Neuronal stem cell (in vitro differentiated cells): Measurements from ENCODE around the gene DKKL1.

ENCODE experiments used
- DNase-seq: peaks from one replicate; pipeline ENCODE4 v3.0.0-alpha.2; 2013; ENCODE audit warnings: low spot score
- H2AFZ ChIP-seq: one replicate; pipeline ENCODE4 v1.6.1; 2013; ENCODE audit warnings: mild to moderate bottlenecking, low read length, inconsistent platforms
- H2AK5ac ChIP-seq: 2 replicates; pipeline ENCODE4 v1.6.1; 2013; ENCODE audit warnings: low read depth, mild to moderate bottlenecking, inconsistent platforms, low read length, moderate library complexity, mixed read lengths
- H2BK120ac ChIP-seq: 2 replicates; pipeline ENCODE4 v1.6.1; 2013; ENCODE audit warnings: low read depth, mild to moderate bottlenecking, inconsistent platforms, low read length, moderate library complexity, mixed read lengths
- H2BK12ac ChIP-seq: one replicate; pipeline ENCODE4 v1.6.1; 2013; ENCODE audit warnings: low read length, inconsistent platforms
- H2BK15ac ChIP-seq: 2 replicates; pipeline ENCODE4 v1.6.1; 2013; ENCODE audit warnings: mild to moderate bottlenecking, low read length, inconsistent platforms, mixed read lengths
- H2BK5ac ChIP-seq: one replicate; pipeline ENCODE4 v1.6.1; 2013; ENCODE audit warnings: inconsistent platforms, mild to moderate bottlenecking, low read length, moderate library complexity
- H3K14ac ChIP-seq: one replicate; pipeline ENCODE4 v1.6.1; 2013; ENCODE audit warnings: low read length, inconsistent platforms
- H3K18ac ChIP-seq: 2 replicates; pipeline ENCODE4 v1.6.1; 2013; ENCODE audit warnings: low read length, inconsistent platforms
- H3K23ac ChIP-seq: 2 replicates; pipeline ENCODE4 v1.6.1; 2013; ENCODE audit warnings: low read depth, mild to moderate bottlenecking, mixed read lengths, low read length, inconsistent platforms; ENCODE audit not compliant: poor library complexity
- H3K27ac ChIP-seq: replicated peaks from 3 replicates; pipeline ENCODE4 v1.5.1; 2013; ENCODE audit warnings: low read length, inconsistent platforms
- H3K27me3 ChIP-seq, 3 experiments: 2 replicates each; pipeline ENCODE4 v1.6.1; 2013; ENCODE audit warnings: low read length in 3 of 3, mild to moderate bottlenecking in 2 of 3, inconsistent platforms in 1 of 3, low read depth in 1 of 3, mixed read lengths in 1 of 3, moderate library complexity in 1 of 3; ENCODE audit not compliant: control insufficient read depth in 3 of 3, insufficient read depth in 3 of 3
- H3K36me3 ChIP-seq, 2 donors: replicated peaks in 1 of 2; 2 replicates each; pipeline ENCODE4 v1.6.1; 2013; ENCODE audit warnings: low read length in 2 of 2; ENCODE audit not compliant: control insufficient read depth in 2 of 2, insufficient read depth in 2 of 2
- H3K4ac ChIP-seq: 2 replicates; pipeline ENCODE4 v1.6.1; 2013; ENCODE audit warnings: inconsistent platforms, mild to moderate bottlenecking, low read length, moderate library complexity
- H3K4me1 ChIP-seq, 2 donors: 1 replicate in 1 of 2; 2 replicates in 1 of 2; pipeline ENCODE4 v1.6.1; 2013; ENCODE audit warnings: low read length in 2 of 2, low read depth in 1 of 2; ENCODE audit not compliant: control insufficient read depth in 2 of 2, insufficient read depth in 1 of 2
- H3K4me2 ChIP-seq: one replicate; pipeline ENCODE4 v1.6.1; 2013; ENCODE audit warnings: mild to moderate bottlenecking, low read length, inconsistent platforms; ENCODE audit not compliant: insufficient read depth, poor library complexity, severe bottlenecking
- H3K4me3 ChIP-seq, 2 donors: 2 replicates each; pipeline ENCODE4 v1.5.1; 2013; ENCODE audit warnings: low read length in 2 of 2, mild to moderate bottlenecking in 2 of 2, inconsistent platforms in 1 of 2, moderate library complexity in 1 of 2
- H3K79me1 ChIP-seq: one replicate; pipeline ENCODE4 v1.6.1; 2013; ENCODE audit warnings: low read depth, mild to moderate bottlenecking, inconsistent platforms, low read length, moderate library complexity
- H3K9ac ChIP-seq: one replicate; pipeline ENCODE4 v1.6.1; 2013; ENCODE audit warnings: mild to moderate bottlenecking, low read depth, low read length, inconsistent platforms; ENCODE audit not compliant: poor library complexity
- H3K9me3 ChIP-seq, 2 donors: replicated peaks in 1 of 2; 2 replicates each; pipeline versions ENCODE3 to v1.6.1; 2013; ENCODE audit warnings: low read length in 2 of 2, mild to moderate bottlenecking in 2 of 2, inconsistent platforms in 1 of 2, low read depth in 1 of 2, mixed read lengths in 1 of 2, moderate library complexity in 1 of 2; ENCODE audit not compliant: control insufficient read depth in 2 of 2, insufficient read depth in 1 of 2
- H4K8ac ChIP-seq: one replicate; pipeline ENCODE4 v1.6.1; 2013; ENCODE audit warnings: low read depth, mild to moderate bottlenecking, inconsistent platforms, low read length, moderate library complexity
- H4K91ac ChIP-seq: one replicate; pipeline ENCODE4 v1.6.1; 2013; ENCODE audit warnings: low read length, low read depth, mild to moderate bottlenecking, inconsistent platforms; ENCODE audit not compliant: poor library complexity
- WGBS, 2 donors: extraction: QIAGEN DNeasy Blood & Tissue Kit; methylation state at CpG; one replicate each; pipeline ENCODE4 v1.1.7; 2013; ENCODE audit warnings: missing lambda C conversion rate in 2 of 2, mixed read lengths in 1 of 2; ENCODE audit not compliant: insufficient read length in 2 of 2, insufficient replicate concordance in 1 of 2; ENCODE audit errors: extremely low coverage in 2 of 2; 5-methylcytosine and 5-hydroxymethylcytosine counted together

Gene DKKL1

DNA sequence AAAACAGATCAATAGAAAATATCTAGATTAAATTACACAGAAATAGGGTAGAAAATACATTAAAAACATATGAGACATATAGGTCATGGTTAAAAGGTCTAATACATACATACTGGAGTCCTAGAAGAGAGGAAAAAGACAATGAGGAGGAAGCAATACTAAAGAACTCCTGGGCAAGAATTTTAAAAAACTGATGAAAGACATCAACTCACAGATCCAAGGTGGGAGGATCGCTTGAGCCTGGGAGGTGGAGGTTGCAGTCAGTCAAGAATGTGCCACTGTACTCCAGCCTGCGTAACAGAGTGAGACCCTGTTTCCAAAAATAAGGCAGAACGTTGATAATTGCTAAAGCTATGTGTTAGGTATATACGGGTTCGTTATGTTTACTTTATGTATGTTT, 19.0 kb downstream of the DKKL1 start:
- no peaks in the 10 kb centered on the region for H3K27me3 ChIP-seq
- H3K9me3 ChIP-seq, result peaks cover 2% of the 10 kb centered on the region in 2 donors
- H2BK15ac ChIP-seq, result no peak overlapping the region
- H4K8ac ChIP-seq, result no peak overlapping the region
- no peak overlapping the region for H2BK120ac ChIP-seq
- no peaks in the 10 kb centered on the region for H3K36me3 ChIP-seq
- no peak overlapping the region for H3K23ac ChIP-seq
- H3K27ac ChIP-seq, result no peak overlapping the region
- H3K79me1 ChIP-seq, result no peaks in the 10 kb centered on the region
- WGBS, 2 donors, result 100% methylated on average over 2 of the region's 5 CpGs; no CpG with 5 or more reads in 1 of the 2 donors
- no peak overlapping the region for H3K9ac ChIP-seq
- H2AFZ ChIP-seq, result no peak overlapping the region
- no peak overlapping the region for H2BK5ac ChIP-seq
- H3K4me2 ChIP-seq, result no peak overlapping the region
- no peak for DNase-seq
- H2BK12ac ChIP-seq, result no peak overlapping the region
- no peak overlapping the region for H3K14ac ChIP-seq
- H2AK5ac ChIP-seq, result no peak overlapping the region
- no peak overlapping the region for H3K4ac ChIP-seq
- H3K4me3 ChIP-seq, result no peak overlapping the region
- no peak overlapping the region for H3K18ac ChIP-seq
- H3K4me1 ChIP-seq, result no peaks in the 10 kb centered on the region
- no peak overlapping the region for H4K91ac ChIP-seq

DNA sequence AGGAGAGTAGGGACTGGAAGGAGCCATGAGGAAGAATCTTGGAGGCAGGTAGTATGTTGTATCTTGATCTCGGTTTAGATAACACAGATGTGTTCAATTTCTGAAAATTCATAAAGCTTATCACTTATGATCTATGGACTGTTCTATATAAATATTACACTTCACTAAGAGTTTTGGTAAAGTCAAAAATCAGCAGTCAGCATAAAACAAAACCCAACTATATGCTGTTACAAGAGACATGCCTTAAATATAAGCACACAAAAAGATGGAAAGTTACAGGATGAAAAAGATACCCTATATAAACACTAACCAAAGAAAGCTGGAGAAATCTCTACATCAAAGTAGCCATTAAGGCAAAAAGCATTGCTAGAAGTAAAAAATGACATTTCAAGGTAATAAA, 19.9 kb downstream of the DKKL1 start:
- no peak overlapping the region for H3K27ac ChIP-seq
- no peak for DNase-seq
- H3K14ac ChIP-seq, result no peak overlapping the region
- H2BK5ac ChIP-seq, result no peak overlapping the region
- no peak overlapping the region for H2AFZ ChIP-seq
- no peak overlapping the region for H2BK15ac ChIP-seq
- H3K4me2 ChIP-seq, result no peak overlapping the region
- H3K4me3 ChIP-seq, result no peak overlapping the region
- H2BK12ac ChIP-seq, result no peak overlapping the region
- H3K9me3 ChIP-seq, result peaks cover 2% of the 10 kb centered on the region in 2 donors
- no peak overlapping the region for H4K8ac ChIP-seq
- H2BK120ac ChIP-seq, result no peak overlapping the region
- H3K79me1 ChIP-seq, result no peaks in the 10 kb centered on the region
- no peak overlapping the region for H2AK5ac ChIP-seq
- no peaks in the 10 kb centered on the region for H3K27me3 ChIP-seq
- WGBS, 2 donors, result no CpG with 5 or more reads among the region's 1 CpG
- H3K4ac ChIP-seq, result no peak overlapping the region
- H3K36me3 ChIP-seq, result no peaks in the 10 kb centered on the region
- H3K4me1 ChIP-seq, result no peaks in the 10 kb centered on the region
- no peak overlapping the region for H3K9ac ChIP-seq
- no peak overlapping the region for H3K18ac ChIP-seq
- no peak overlapping the region for H3K23ac ChIP-seq
- H4K91ac ChIP-seq, result no peak overlapping the region

DNA sequence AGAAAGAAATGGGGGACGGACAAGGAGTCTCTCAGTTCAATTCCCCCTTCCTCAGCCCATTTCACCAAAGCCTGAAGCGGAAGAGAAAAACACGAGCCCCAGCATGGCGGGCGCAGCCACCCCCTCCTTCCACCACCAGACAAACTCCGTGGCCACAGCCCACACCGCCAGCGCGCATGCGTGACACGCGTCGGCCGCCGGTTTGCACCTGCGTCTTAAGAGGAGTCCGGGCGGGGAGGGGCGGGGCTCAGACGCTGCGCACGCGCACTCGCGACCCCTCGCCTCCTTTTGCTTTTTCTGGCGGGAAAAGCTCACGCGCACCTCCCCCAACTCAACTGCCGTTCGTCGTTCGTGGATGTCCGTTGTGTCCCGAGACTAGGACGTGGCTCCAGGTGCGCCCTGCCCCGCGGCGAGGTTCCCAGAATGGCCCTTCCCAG, 24.3 kb downstream of the DKKL1 start, which contains the start of gene KASH5:
TSS of gene KASH5 (plus strand) at position 314 of the 437 bp plus-strand sequence. CDS start 2,635 bp downstream, outside the sequence.
- Histone ChIP-seq H3K4me3 (no peak within 1 kb of the TSS), H3K27me3 (peaks cover 0 to 2% (median 0%) of the 10 kb centered on the region in 3 experiments), H4K91ac (no peak within 1 kb of the TSS), H3K4me1 (no peaks in the 10 kb centered on the region), H3K27ac (no peak within 1 kb of the TSS), H2BK120ac (no peak within 1 kb of the TSS), H2AFZ (no peak within 1 kb of the TSS), H3K9ac (no peak within 1 kb of the TSS), H3K14ac (no peak within 1 kb of the TSS), H2BK5ac (no peak within 1 kb of the TSS), H3K79me1 (no peaks in the 10 kb centered on the region), H2AK5ac (peak within 1 kb of the TSS; percentile 81), H2BK15ac (no peak within 1 kb of the TSS), H3K4me2 (no peak within 1 kb of the TSS), H3K18ac (peak within 1 kb of the TSS; percentile 17), H2BK12ac (peak within 1 kb of the TSS; percentile 58), H3K36me3 (no peaks in the 10 kb centered on the region), H3K9me3 (no peaks in the 10 kb centered on the region), H4K8ac (no peak within 1 kb of the TSS), H3K4ac (no peak within 1 kb of the TSS), H3K23ac (peak within 1 kb of the TSS; percentile 65)
- no CpG with 5 or more reads among the region's 40 CpGs for WGBS, 2 donors
- DNase-seq, result no peak

DNA sequence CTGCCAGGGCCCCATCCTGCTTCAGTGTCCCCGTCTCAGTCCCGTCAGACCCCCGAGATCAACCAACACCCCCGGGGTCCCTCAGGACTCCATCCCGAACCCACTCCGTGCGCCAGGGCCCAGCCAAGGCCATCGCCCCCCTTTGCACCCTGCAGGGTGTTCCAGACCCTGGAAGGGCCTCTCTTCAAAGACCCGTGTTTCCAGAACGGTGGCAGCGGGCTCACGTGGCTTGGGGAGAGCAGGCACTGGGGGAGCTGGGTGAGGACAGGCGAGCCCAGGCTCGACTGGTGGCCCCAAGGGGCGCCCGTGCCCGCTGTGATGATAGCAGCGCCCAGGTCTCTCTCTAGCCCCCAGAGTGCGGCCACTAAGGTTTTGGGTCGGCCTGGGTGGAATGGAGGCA, 25.7 kb downstream of the DKKL1 start:
- Histone ChIP-seq H4K8ac (no peak overlapping the region), H3K27ac (no peak overlapping the region), H2AFZ (no peak overlapping the region), H2AK5ac (peak overlapping the region; percentile 70), H2BK12ac (no peak overlapping the region), H3K4me1 (peaks cover 4% of the 10 kb centered on the region in 2 donors), H4K91ac (no peak overlapping the region), H3K4me2 (no peak overlapping the region), H3K18ac (peak overlapping the region; percentile 64), H3K9ac (no peak overlapping the region), H3K27me3 (peaks cover 0 to 7% (median 0%) of the 10 kb centered on the region in 3 experiments), H2BK5ac (no peak overlapping the region), H3K4me3 (no peak overlapping the region), H3K14ac (no peak overlapping the region), H3K4ac (no peak overlapping the region), H3K79me1 (no peaks in the 10 kb centered on the region), H3K9me3 (no peaks in the 10 kb centered on the region), H2BK15ac (peak overlapping the region; percentile 96), H3K23ac (no peak overlapping the region), H2BK120ac (no peak overlapping the region), H3K36me3 (no peaks in the 10 kb centered on the region)
- WGBS, 2 donors, result no CpG with 5 or more reads among the region's 20 CpGs
- DNase-seq, result no peak
